Embryonic facial prominence (tissue), 1 donor: ENCODE measurements around the gene USH2A.

Experiments
- DNase-seq: peaks from one replicate; pipeline ENCODE4 v3.0.0-alpha.2; 2016; ENCODE audit errors: extremely low spot score

Gene USH2A

DNA sequence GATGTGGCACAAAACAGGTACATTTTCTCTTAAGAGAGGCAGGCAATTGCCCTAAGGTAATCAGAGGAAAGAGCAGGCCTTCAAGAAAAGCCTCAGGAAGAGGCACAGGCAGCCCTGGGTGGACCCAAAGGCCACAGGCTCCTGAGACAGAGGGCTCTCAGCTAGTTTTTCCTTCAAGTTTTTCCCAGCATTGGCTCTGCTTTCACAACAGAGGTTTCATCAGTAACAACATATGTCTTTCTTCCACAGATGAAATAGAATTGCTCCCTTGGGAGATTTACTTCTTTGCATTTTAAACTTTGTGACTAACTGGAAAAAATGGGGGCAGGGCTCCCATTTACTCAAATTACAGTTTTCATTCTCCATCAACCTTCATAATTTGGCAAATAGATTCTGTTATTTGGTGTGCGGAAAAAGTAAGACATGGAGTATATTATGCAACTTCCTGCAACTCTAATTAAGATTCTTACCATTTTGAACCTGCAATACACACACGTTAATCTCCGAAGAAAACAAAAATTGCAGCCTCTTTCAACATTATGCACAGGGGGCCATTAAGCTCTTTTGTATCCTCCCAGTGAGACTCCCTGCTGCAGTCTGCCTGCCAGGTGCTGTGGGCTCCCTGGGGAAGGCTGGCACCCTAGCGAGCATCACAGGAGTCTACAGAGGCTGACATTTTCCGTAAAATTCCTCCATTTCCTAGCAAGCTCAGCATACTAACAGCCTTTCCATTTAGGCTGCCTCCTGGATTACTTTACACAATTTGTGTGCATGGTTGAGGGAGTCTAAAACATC, 282.3 kb downstream of the USH2A start:
- no peak for DNase-seq

DNA sequence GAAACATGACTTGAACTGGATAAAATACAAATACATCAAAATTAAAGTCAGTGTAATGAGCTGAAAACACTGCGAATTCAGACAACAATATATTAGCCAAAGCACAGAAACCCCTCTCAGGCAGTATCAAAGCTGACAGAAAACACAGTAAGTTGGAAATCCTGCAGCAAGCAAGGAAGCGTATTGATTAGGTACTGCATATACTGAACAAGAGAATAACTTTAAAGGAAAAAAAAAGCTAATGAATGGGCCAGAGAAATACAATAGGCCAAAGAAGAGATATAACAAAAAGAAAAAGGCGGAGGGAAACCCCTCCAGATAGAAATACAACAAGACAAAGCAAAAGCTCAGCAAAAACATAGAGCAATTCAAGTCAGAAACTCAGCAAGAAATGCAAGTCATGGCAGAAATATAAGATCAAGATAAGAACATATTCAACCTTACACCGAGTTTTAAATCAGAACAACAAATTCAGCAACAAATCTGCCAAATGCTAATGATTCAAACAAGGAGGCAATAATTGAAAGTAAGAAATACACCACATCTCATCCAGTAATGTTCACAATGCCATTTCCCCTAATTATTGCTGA, 299.0 kb downstream of the USH2A start:
- no peak for DNase-seq

DNA sequence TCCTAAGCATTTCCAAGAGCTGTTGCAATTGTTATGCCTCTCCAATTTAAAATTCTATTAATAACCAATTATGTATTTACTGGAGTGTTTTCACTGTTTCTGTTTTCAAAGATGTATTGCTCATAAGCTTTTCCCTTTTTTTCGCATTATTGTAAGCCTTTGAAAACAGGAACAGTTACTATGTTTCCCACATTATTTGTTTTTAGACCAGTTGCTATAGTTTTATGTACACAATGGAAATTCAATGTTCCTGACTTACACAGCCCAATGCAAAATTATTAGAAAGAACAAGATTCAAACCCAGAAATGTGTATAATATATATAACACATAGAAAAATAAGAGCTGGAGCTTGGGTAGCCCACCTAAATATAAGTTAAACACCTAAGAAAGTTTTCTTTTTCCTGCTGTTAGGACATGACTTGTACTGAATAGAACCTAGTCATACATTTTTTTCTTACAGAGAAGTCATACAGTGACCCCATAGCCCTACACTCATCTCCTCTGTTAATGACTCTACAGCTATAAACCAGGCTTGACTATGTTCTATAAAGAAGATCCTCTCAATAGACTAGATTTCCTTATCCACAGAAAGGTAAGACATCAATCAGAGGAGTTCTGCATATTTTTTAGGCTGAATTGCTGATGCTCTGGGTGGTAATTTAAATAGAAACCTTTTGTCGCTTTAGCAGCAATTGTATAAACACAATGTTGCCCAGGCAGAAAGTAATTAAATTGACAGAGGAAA, 299.6 kb downstream of the USH2A start:
- no peak for DNase-seq

DNA sequence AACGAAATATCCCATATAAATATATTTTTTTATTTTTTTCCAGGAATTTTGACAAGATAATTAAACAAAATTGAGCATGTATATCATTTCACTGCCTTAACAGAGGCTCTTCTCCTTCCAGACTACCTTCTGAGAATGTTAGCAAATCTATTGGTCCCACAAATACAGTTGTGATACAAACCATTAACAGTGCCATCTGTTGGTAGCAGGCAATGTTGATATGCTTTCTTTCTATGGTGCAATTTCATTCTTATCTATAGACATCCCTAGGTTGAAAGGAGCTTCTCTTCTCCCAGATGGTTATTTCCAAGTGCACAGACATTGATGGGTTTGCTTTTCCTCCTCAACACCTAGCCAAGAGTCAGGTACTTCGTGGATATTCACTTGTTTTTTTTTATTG, 303.6 kb downstream of the USH2A start:
- DNase-seq = no peak

DNA sequence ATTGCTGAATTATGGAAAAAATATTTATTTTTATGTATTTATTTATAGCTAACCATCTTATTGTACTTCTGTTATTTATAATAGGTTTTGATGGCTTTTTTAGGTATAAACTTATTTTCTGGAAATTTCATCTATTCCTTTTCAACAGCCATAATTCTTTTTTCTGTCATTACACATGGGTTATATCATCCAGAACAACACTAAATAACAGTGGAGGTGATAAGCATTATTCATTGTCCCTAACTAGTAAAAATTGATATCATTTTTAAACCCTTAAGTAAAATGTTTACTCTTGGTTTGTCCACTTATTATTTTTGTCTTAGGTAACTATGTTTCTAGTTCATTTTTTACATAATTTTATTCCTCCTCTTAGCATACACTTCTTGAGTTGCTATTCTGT, 309.1 kb downstream of the USH2A start:
- no peak for DNase-seq

DNA sequence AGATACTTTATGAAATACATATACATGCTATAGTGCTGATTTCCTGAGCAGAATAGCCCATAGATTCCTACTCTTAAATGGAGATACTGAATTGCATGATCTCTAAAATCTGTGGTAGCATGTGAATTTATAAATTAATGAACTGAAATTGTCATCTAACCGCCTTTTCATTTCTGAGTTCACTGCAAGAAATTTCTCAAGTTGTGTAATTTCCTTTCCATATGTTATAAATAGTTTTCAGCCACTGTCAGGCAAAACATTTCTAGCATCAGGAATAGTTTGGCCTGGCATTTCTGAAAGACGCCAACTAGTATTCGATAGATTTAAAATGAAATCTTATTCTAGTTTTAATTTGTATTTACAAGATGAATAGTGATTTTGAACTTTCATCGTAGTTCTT, 310.1 kb downstream of the USH2A start:
- DNase-seq = no peak

DNA sequence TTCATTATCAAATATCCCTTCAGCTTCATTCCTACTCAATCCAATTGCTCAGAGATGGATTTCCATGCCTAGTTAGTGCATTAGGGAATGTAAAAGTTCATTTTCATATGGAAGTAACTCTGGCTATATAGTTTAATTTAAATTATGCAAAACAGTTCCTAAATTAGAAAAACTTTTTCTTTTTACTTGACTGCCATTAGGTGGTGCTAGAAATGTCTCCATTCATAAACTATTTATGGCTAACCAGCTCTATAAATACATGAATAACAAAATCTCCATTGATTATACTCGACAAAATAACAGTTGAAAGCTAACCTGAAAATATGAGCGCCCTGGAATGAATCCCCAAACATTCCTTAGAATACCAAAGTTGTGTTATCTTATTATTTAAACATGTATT, 311.4 kb downstream of the USH2A start:
- DNase-seq = no peak

DNA sequence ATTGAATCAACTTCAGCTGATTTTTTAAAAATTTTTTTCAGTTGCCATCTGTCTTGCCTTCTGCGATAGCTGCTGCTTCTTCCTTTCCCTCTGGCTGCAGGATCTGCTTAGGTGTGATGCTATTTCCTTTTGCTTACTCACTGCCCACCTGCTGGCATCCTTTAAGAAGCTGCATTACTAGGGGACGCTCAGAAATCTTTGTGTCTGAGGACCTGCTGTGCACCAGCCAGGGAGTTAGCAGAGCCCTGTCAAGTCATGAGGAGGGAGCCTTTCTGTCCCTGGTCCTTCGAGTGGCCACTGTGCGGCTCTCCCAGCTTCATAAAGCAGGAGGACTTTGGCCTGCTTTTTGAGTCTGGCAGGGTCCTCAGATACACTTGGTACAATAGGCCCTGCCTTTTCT, 327.8 kb downstream of the USH2A start:
- DNase-seq = no peak

DNA sequence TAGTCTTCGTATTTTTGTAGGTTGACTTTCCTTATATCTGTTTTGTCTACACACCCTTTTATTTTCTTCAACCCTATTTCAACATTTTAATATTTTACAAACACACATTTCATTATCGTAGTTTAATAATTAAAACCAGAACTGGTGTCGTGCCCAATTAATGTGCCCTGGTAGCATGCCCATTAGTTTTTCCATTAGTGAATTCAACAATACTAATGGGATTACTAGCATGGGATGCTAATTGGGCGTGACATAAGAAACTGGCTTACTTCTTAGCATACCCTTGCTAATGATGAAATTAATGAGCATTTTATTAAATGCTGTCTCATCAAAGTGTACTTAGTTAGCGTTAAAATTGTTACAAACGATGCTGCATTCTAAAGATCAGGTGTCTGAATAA, 332.7 kb downstream of the USH2A start:
- no peak for DNase-seq

DNA sequence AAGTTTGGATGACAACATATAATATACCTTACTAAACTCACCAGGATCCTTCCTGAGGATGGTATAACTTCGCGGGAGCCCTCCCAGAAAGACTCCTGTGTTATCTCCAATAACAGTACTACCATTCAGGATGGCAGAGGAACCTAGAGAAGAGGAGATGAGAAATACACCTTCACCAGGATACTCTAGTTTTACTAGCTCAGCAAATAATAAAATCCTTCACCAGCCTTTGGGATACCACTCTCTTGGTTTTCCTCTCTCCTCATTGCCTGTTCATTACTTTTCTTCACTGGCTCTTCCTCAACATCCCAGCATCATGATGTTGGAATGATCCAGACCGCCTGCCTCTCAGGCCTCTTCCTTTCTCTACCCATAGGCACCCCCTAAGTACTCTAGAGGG, 336.6 kb downstream of the USH2A start:
- DNase-seq = no peak

DNA sequence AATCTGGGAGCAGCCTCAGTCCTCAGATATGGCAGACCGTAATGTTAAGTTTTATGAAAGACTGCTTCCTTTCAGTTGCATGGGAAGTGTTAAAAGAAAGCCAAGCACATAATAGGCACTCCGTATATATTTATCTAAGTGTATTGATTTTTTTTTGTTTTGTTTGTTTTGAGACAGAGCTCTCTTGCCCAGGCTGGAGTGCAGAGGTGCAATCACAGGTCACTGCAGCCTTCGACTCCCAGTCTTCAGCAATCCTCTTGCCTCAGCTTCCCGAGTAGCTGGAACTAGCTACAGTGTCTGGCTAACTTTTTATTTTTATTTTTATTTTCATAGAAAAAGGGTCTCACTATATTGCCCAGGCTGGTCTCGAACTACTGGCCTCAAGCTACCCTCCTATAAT, 341.8 kb downstream of the USH2A start:
- DNase-seq = no peak

DNA sequence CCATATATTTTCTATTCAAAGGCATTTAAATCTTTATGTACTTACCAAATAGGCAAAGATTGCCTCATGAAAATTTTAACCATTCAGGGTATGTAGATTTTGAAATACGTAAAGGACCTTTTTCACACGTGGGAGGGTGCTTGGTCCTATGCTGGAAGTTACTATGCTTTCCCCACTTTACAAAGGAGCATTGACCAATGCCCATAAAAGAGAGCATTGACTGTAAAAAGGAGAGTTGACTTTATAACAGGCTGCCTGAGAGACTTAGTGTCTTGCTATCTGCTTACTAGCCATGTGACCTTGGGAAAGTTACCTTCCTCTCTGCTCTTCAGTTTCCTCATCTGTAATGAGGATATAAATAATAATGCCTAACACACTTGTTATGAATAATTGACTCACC, 346.5 kb downstream of the USH2A start:
- no peak for DNase-seq

DNA sequence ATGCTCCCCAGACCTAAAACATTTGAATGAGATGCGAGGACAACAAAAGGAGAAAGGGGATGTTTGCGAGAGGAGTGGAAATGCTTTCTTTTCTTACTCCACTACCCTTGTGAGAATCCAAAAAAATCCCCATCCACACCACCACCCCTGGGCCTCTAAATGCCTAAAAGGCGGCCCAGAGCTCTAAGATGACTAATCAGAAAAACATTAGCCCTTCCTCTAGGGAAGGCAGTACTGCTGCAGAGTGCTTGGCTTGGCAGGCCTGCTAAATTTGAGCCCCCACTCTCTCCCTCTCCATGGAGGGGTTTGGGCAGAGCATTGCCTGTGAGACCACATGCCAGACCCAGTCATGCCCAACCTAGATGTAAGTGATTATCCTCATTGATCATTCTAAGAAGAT, 347.9 kb downstream of the USH2A start:
- DNase-seq = no peak

DNA sequence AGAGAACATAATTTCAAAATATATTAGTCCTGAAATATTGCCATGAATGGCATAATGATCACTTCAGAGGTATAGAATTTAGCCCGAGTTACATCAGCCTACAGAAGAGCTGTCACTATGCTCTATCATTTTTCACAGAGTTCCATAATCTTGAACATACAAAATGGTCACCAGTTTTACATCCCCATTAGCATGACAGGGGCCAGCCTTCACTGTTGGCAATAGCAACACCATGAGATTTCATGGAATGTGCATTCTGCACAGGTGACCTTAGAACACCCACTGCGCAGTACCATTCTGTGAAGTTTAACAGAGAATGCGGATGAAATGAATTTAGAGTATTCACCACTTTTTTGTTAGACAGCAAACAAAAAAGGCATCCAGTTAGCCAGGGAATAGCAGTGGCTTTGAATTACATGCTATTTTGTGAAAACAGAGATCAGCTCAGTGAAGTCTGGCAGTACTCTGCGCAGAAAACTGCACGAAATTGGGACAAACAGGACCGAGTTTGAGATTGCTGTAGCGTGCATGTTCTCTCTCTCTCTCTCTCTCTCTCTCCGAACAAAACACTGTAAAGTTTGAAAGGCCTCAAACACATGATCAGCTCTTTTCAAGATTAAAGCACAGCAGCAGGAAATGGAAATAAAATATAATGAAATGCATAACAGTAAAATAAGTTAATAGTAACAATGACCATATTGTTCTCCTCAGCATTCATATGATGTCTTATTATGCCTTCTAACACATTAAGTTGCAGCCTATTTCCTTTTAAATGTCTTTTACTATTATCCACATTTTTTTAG, 349.3 kb downstream of the USH2A start:
- DNase-seq = no peak

DNA sequence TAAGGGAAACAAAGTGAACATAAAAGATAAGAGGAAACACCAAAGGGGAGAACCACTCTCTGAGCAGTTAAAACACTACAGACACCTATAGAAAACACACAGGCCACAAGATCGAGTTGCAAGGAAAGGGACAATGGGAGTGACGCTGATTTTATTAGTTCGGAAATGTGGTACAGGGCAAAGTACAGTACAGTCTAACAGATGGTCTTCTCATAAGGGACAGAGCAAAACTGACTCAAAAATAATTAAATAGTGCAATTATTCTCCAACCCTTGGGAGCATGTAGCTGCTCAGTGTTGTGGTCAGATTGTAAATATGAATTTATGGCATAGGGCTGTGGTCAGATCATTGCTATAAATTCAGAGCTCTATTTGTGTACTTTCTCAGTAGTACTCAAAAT, 352.0 kb downstream of the USH2A start:
- DNase-seq = no peak

DNA sequence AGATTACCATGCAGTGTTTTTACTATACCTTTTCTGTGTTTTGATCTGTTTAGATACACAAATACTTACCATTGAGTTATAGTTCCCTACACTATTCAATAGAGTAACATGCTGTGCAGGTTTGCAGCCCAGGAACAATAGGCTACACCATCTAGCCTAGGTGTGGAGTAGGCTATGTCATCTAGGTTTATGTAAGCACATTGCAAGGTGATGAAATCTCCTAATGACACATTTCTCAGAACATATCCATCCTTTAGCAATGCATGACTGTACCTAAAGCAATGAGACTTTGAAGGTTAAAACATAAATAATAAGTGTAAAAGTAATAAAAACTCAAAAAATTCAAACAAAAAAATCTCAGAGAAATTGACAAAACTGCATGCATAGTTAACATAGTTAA, 358.6 kb downstream of the USH2A start:
- no peak for DNase-seq

DNA sequence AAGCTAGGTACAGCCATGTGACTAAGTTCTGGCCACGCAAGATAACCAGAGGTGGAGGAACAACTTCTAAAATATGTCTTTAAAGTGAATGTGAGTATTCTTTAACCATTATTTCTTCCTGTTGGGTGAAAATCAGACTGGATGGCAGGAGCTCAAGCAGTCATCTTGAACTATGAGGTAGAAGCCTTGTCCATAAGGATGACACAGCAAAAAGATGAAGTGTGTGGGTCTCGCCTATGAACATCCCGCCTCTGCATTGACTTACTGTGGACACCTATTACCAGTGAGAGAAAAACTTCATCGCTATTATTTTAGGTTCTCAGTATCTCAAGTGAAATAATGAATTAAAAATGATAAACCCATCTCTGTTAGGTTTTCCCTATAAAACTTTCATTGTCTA, 365.3 kb downstream of the USH2A start:
- DNase-seq = no peak

DNA sequence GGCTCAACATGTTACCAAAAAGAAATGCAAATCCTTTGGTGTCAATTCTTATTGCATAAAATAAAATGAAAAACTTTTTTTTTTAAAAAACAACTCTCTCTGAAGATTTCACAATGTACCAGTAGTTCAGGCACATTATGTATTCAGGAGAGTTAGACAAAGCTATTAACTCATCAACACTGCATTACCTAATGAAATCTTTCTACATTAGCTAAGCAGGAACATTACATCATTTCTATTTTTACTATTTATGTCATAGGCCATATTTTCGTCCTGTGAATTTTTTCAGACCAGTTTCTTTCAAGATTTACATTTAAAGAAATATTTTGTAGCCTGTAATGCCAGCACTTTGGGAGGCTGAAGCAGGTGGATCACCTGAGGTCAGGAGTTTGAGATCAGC, 366.2 kb downstream of the USH2A start:
- DNase-seq = no peak

DNA sequence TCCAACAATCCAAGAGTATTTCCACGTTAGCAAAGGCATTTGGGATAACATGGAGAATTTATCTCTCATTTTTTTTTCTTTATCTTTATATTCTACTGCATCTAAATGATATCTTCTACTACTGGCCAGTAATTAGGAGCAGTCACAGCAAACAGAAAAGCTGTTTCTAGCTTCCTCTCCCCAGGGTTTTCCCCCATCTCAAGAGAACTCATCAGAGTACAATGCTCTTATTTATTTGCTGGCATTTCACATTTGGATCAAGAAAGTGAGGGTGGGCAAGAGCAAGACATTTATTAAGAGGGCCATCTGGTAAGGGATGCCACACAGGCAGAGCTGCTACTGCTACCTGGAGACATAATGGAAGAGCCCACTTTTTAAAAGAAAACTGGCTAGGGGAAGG, 368.2 kb downstream of the USH2A start:
- no peak for DNase-seq

DNA sequence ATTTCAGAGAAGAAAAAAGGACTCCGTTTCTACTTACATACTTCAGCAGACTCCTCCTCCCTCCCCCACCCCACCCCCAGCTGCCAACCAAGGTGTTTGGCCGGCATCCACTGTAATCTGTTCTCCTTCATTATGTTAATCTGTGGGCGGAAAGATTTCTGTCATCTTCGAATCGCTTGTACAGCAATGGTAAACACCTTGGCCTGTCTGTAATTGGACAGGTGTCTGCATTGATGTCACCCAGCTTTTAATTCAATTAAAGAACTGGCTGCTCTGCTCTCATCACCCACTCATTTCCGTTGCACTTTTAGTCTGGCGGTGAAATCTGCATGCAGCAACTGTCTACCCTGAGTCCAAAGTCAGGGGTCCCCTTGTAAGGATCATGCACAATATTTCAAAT, 368.6 kb downstream of the USH2A start:
- DNase-seq = no peak

DNA sequence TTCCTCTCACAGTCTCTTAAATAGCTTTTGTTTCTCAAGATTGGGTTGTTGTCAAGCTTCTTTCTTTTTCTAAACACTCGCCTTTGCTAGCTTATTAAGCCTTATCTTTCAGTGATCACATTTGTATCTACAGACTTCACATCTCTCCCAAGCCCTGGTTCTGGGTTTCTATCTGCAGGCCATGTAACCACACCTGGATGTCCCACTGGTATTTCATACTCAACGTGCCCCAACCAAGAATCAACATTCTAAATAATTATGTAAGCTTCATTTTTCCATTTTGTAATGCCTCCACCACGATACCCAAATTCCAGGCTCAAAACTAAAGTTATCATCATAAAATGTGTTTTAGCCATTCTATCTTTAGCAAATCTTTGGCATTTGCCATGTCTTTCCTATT, 372.2 kb downstream of the USH2A start:
- DNase-seq = no peak

DNA sequence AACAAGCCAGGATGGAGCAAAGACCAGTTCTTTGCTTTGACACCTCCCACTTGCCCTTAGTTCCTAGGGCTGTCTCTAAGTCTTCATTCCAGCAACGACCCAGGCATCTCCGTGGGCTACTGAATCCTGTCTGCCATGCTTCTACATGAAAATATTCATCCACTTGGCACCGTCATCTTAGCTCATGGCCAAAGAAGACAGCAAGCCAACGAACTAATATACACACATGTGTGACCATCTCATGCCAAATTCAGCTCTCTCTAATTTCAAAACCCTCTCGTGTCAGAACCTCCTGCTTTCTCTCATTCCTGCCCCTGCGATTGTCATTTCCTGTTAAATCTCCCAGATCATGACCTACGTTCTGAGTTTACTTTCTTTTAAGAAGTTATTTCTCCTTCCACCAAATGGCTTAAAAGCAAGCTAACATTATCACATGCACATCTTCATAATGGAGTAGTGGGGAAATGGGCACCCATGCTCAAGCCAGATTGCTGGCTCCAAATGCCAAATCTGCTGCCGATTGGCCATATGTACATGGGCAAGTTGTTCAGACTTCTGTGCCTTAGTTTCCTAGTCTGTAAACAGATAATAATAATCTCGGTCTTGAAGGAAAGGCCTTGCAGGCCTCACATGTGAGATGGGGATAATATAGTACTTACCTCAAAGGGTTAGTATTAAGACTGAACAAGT, 373.4 kb downstream of the USH2A start:
- DNase-seq = no peak
